Loucy (cell line): ENCODE measurements around the gene L3MBTL4.

ENCODE experiments used
- H2AFZ ChIP-seq: fragments of 200-600 bp; sonication (generic); 2 replicates; pipeline ENCODE4 v1.6.0; 2016; ENCODE audit warnings: antibody characterized with exemption, mild to moderate bottlenecking, low read length, moderate library complexity
- H3F3A ChIP-seq: fragments of 200-600 bp; 2 replicates; pipeline ENCODE4 v1.6.0; 2016; ENCODE audit warnings: antibody characterized with exemption, low read depth, mild to moderate bottlenecking
- H3K27me3 ChIP-seq: fragments of 200-600 bp; sonication (generic); 2 replicates; pipeline ENCODE4 v1.6.1; 2014; ENCODE audit warnings: low read length, mild to moderate bottlenecking; ENCODE audit not compliant: insufficient read depth, poor library complexity, severe bottlenecking
- H3K36me3 ChIP-seq: fragments of 200-600 bp; sonication (generic); 2 replicates; pipeline ENCODE4 v1.6.1; 2016; ENCODE audit warnings: low read length; ENCODE audit not compliant: insufficient read depth
- H3K4me1 ChIP-seq: fragments of 200-600 bp; sonication (generic); 2 replicates; pipeline ENCODE4 v1.5.1; 2014; ENCODE audit warnings: low read length, mild to moderate bottlenecking; ENCODE audit not compliant: insufficient read depth, poor library complexity, severe bottlenecking
- H3K4me2 ChIP-seq: fragments of 200-600 bp; sonication (generic); 2 replicates; pipeline ENCODE4 v1.6.0; 2014; ENCODE audit warnings: antibody characterized with exemption, low read length, low read depth, mild to moderate bottlenecking; ENCODE audit not compliant: poor library complexity, severe bottlenecking
- H3K4me3 ChIP-seq: fragments of 200-600 bp; sonication (generic); 2 replicates; pipeline ENCODE4 v1.5.1; 2014; ENCODE audit warnings: low read length, mild to moderate bottlenecking, mixed read lengths; ENCODE audit not compliant: poor library complexity, severe bottlenecking
- H3K79me2 ChIP-seq: fragments of 200-600 bp; sonication (generic); 2 replicates; pipeline ENCODE4 v1.6.1; 2014; ENCODE audit warnings: low read length; ENCODE audit not compliant: insufficient read depth
- H3K9ac ChIP-seq: fragments of 200-600 bp; sonication (generic); 2 replicates; pipeline ENCODE4 v1.6.0; 2014; ENCODE audit warnings: mild to moderate bottlenecking, low read depth, low read length, moderate library complexity; ENCODE audit not compliant: poor library complexity, severe bottlenecking
- H3K9me2 ChIP-seq: fragments of 200-600 bp; sonication (generic); replicated peaks from 2 replicates; pipeline ENCODE4 v1.6.1; 2016; ENCODE audit warnings: low read depth, low read length, mixed read lengths
- H3K9me3 ChIP-seq: fragments of 200-600 bp; sonication (generic); 2 replicates; pipeline ENCODE4 v1.6.1; 2014; ENCODE audit warnings: mild to moderate bottlenecking, antibody characterized with exemption, low read length, low read depth; ENCODE audit not compliant: insufficient read depth
- H4K20me1 ChIP-seq: fragments of 200-600 bp; sonication (generic); 2 replicates; pipeline ENCODE4 v1.6.0; 2014; ENCODE audit warnings: antibody characterized with exemption, low read length, mild to moderate bottlenecking; ENCODE audit not compliant: insufficient read depth, poor library complexity, severe bottlenecking
- EZH2phosphoT487 ChIP-seq: fragments of 200-600 bp; IDR thresholded peaks from 2 replicates; pipeline ENCODE4 v1.6.1; 2018; ENCODE audit warnings: antibody characterized with exemption, mild to moderate bottlenecking, moderate library complexity, borderline replicate concordance
- TF ChIP-seq, protein P1 (sequence below): fragments of 200-600 bp; sonication (generic); conservative IDR thresholded peaks from 2 replicates; pipeline ENCODE4 v1.5.1; 2014; ENCODE audit warnings: mild to moderate bottlenecking, antibody characterized with exemption, low read length

The L3MBTL4 gene

GRCh38 chr18:6251084-6251483 is 163.6 kb downstream of the L3MBTL4 start:
- no peaks in the 10 kb centered on the region for H3K36me3 ChIP-seq
- no peak overlapping the region for H3K4me2 ChIP-seq

GRCh38 chr18:6249788-6250187 is 164.9 kb downstream of the L3MBTL4 start:
- H3K9ac ChIP-seq: no peak overlapping the region

More at GRCh38 chr18:6251084-6251483, 163.6 kb downstream of the L3MBTL4 start:
- H2AFZ ChIP-seq: no peak overlapping the region
- H3F3A ChIP-seq: no peaks in the 10 kb centered on the region
- TF ChIP-seq EZH2phosphoT487: no peak
- no peak overlapping the region for H3K9ac ChIP-seq
- no peaks in the 10 kb centered on the region for H3K9me2 ChIP-seq
- H3K4me1 ChIP-seq: no peaks in the 10 kb centered on the region
- peaks cover 5% of the 10 kb centered on the region; the same call in 1 of the 2 replicates for H3K9me3 ChIP-seq
- H3K4me3 ChIP-seq: no peak overlapping the region
- H3K27me3 ChIP-seq: no peaks in the 10 kb centered on the region
- H3K79me2 ChIP-seq: no peaks in the 10 kb centered on the region
- H4K20me1 ChIP-seq: no peaks in the 10 kb centered on the region

DNA sequence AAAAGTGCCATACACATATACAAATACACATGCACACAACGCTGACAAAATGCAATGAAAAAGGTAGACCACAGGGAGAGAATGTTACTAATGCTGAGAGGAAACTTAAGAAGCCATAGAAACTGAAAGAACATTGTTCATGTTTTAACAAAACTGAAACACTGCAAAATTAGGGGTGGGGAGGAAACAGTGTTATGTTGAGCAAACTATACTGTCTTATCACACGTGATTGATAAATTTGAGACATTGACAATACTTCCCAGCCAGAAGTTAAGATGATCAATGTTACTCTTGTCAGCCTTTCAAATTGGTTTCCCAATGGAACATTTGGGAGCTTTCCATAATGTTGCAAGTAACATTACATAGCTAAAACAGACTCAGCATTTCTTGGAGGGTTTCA is 165.5 kb downstream of the L3MBTL4 start:
- no peak overlapping the region for H3K4me2 ChIP-seq

More at GRCh38 chr18:6249788-6250187, 164.9 kb downstream of the L3MBTL4 start:
- H3K36me3 ChIP-seq: no peaks in the 10 kb centered on the region
- no peaks in the 10 kb centered on the region for H4K20me1 ChIP-seq
- no peaks in the 10 kb centered on the region for H3K79me2 ChIP-seq
- H2AFZ ChIP-seq: no peak overlapping the region
- no peak overlapping the region for H3K4me2 ChIP-seq
- no peak overlapping the region for H3K4me3 ChIP-seq
- no peaks in the 10 kb centered on the region for H3K4me1 ChIP-seq
- TF ChIP-seq, protein P1, sequence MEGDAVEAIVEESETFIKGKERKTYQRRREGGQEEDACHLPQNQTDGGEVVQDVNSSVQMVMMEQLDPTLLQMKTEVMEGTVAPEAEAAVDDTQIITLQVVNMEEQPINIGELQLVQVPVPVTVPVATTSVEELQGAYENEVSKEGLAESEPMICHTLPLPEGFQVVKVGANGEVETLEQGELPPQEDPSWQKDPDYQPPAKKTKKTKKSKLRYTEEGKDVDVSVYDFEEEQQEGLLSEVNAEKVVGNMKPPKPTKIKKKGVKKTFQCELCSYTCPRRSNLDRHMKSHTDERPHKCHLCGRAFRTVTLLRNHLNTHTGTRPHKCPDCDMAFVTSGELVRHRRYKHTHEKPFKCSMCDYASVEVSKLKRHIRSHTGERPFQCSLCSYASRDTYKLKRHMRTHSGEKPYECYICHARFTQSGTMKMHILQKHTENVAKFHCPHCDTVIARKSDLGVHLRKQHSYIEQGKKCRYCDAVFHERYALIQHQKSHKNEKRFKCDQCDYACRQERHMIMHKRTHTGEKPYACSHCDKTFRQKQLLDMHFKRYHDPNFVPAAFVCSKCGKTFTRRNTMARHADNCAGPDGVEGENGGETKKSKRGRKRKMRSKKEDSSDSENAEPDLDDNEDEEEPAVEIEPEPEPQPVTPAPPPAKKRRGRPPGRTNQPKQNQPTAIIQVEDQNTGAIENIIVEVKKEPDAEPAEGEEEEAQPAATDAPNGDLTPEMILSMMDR: no peak
- no peak for TF ChIP-seq EZH2phosphoT487
- H3K9me2 ChIP-seq: no peaks in the 10 kb centered on the region
- H3K27me3 ChIP-seq: no peaks in the 10 kb centered on the region
- no peaks in the 10 kb centered on the region for H3F3A ChIP-seq
- peaks cover 5% of the 10 kb centered on the region; the same call in 1 of the 2 replicates for H3K9me3 ChIP-seq

More for the DNA sequence above, 165.5 kb downstream of the L3MBTL4 start:
- Histone ChIP-seq H3F3A (no peaks in the 10 kb centered on the region), H3K36me3 (no peaks in the 10 kb centered on the region), H3K9me3 (peaks cover 5% of the 10 kb centered on the region; the same call in 1 of the 2 replicates), H3K79me2 (no peaks in the 10 kb centered on the region), H2AFZ (no peak overlapping the region), H3K9me2 (no peaks in the 10 kb centered on the region), H3K9ac (no peak overlapping the region), H3K4me1 (no peaks in the 10 kb centered on the region), H3K27me3 (no peaks in the 10 kb centered on the region), H4K20me1 (no peaks in the 10 kb centered on the region), H3K4me3 (no peak overlapping the region)
- no peak for TF ChIP-seq EZH2phosphoT487
- TF ChIP-seq, protein P1: no peak
